Measurements from ENCODE around the gene MICAL3. TPM values are rescaled to one million over a fixed set of nuclear protein-coding genes. Genes with fewer than 3 reads are reported as not detected.

Gene MICAL3
- total RNA-seq, 1 donor from 2014 or later: 31.2 TPM

DNA sequence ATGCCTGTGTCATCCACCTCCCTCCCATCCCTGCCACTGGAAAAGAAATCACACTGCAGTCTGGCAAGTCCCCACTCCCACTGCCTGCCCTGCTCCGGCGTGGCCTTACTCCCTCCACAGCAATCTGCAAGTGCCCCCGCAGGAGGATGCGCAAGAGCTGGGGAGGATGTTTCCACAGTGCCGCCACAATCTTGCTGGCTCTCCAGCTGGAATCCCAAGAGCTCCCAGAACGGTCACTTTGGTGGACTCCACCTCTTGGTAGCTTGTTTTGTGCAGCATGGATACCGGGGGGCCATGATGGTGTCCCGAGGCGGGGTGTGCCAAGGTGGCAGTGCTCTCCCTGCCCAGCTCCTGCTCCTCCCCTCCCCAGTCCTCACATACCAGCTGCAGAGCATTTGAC is 76.3 kb downstream of the MICAL3 start:
- DNase-seq: no peak
- no peak for ATAC-seq
- H3K36me3 ChIP-seq: no peaks in the 10 kb centered on the region
- no peak overlapping the region for H3K27ac ChIP-seq
- intact Hi-C loops (cut with DNase I): no loop called here
- H3K4me1 ChIP-seq: peaks cover 8% of the 10 kb centered on the region
- TF ChIP-seq, protein P1, sequence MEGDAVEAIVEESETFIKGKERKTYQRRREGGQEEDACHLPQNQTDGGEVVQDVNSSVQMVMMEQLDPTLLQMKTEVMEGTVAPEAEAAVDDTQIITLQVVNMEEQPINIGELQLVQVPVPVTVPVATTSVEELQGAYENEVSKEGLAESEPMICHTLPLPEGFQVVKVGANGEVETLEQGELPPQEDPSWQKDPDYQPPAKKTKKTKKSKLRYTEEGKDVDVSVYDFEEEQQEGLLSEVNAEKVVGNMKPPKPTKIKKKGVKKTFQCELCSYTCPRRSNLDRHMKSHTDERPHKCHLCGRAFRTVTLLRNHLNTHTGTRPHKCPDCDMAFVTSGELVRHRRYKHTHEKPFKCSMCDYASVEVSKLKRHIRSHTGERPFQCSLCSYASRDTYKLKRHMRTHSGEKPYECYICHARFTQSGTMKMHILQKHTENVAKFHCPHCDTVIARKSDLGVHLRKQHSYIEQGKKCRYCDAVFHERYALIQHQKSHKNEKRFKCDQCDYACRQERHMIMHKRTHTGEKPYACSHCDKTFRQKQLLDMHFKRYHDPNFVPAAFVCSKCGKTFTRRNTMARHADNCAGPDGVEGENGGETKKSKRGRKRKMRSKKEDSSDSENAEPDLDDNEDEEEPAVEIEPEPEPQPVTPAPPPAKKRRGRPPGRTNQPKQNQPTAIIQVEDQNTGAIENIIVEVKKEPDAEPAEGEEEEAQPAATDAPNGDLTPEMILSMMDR (IDR thresholded peaks at IDR 0.05): no peak
- H3K27me3 ChIP-seq: no peaks in the 10 kb centered on the region
- H3K9me3 ChIP-seq: no peaks in the 10 kb centered on the region
- H3K4me3 ChIP-seq: no peak overlapping the region

DNA sequence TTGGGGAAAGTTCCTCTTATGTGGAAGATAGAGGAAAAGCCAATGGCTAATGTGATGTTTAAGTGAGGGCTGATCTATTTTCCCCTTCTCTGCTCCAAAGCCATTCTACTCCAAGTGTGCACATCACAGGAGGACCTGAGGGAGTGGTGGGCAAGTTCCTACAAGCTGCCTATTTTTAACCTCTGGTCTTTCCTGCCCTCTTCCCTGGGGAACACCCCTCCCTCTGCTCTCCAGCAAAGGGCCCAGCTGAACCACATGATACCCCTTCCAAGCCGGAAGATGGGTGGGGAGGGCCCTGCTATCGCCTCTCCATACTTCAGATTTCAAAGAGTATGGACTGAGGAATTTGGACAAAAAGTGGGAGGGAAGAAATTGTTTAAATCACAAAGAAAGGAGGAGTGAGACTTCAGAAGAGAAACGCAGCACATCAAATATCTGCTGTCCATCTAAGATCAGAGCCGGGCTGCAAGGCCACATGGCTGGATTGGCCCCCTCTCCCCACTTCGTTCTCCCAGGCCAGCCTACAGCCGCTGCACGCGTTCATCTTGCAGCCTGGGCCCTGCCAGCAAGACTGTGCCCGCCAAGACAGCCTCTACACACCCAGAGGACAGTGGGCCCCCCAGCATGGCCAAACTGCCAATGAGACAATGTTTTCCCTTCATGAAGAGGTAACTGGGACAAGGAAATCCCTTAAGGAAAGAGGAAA is 77.5 kb downstream of the MICAL3 start:
- TF ChIP-seq, protein P1 (IDR thresholded peaks at IDR 0.05): no peak
- H3K9me3 ChIP-seq: no peaks in the 10 kb centered on the region
- no peak overlapping the region for H3K4me3 ChIP-seq
- intact Hi-C loops (cut with DNase I): no loop called here
- no peaks in the 10 kb centered on the region for H3K36me3 ChIP-seq
- DNase-seq (no peak), ATAC-seq (no peak)
- H3K27ac ChIP-seq: no peak overlapping the region
- H3K4me1 ChIP-seq: peaks cover 8% of the 10 kb centered on the region
- H3K27me3 ChIP-seq: no peaks in the 10 kb centered on the region

DNA sequence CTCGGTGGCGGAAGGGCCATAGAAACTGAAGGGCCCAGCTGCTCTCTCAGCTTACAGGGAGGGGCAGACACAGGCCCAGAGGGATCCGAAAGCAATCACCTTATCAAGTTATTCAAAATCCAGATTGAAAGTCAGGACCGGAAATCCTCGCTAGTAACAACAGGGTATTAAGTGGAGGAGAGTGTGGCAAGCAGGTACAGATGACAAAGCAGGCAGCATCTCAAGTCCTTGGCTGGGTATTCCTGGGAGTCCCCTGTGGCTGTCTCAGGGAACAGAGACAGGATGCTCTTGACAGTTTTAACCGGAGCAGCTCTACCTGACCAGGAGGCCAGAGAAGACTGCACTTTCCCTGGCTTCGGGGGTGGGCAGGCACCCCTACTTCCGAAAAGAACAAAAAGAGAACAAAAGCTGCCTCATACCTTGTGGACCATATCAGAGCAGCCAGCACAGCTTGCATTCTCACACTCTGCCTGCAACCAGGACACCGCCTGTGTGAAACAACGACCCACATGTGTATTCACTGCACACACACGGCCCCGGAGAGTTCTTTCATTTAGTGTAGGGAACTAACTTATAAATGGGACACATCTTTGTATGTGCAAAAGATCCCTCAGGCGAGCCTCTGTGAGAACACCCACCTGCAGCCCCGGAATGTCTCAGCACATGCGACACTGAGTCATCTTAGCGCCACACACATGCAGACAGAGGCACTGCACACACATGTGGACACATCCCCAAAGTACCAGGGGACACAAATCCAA is 78.3 kb downstream of the MICAL3 start:
- Histone ChIP-seq H3K9me3 (no peaks in the 10 kb centered on the region), H3K4me1 (peaks cover 8% of the 10 kb centered on the region), H3K27me3 (no peaks in the 10 kb centered on the region), H3K4me3 (no peak overlapping the region), H3K36me3 (no peaks in the 10 kb centered on the region), H3K27ac (no peak overlapping the region)
- no peak for ATAC-seq
- TF ChIP-seq, protein P1 (IDR thresholded peaks at IDR 0.05): no peak
- no peak for DNase-seq
- intact Hi-C loops (cut with DNase I): no loop called here

DNA sequence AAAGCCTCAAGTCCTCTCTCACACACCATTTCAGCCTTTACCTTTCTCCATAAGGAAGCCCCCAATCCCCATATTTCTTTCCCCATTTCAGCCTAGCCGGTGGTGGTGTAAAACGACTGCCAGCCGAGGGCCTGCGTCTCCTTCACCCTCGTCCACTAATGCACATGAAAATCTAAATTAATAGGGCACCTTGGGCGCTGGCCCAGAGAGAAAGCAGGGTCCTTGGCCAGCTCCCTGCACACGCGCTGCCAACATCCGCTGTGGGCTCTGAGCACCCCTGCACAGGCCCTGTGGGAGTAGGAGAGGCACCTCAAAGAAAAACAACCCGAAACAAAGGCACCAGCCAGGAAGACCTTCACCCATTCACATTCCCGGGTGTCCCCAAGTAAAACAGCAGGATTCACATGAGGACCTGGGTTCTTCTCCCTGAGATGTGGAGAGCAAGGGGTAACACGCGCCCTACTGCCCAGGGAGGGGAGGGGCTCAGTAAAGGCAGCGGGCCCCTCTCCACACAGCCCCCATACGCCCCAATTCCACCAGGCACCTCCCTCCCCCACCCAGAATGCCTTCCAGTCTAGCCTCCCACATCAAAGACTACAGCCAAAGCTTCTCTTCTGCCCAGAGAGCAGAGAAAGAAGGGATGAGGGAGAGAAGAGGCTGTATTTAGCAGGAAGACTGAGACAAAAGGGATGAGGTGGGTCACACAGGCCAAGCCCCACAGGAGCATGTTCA is 79.0 kb downstream of the MICAL3 start:
- Histone ChIP-seq H3K27me3 (no peaks in the 10 kb centered on the region), H3K9me3 (no peaks in the 10 kb centered on the region), H3K36me3 (no peaks in the 10 kb centered on the region), H3K4me3 (no peak overlapping the region), H3K4me1 (peaks cover under 1% of the 10 kb centered on the region), H3K27ac (no peak overlapping the region)
- ATAC-seq (no peak), DNase-seq (no peak)
- intact Hi-C loops (cut with DNase I): no loop called here
- TF ChIP-seq, protein P1 (IDR thresholded peaks at IDR 0.05): no peak

DNA sequence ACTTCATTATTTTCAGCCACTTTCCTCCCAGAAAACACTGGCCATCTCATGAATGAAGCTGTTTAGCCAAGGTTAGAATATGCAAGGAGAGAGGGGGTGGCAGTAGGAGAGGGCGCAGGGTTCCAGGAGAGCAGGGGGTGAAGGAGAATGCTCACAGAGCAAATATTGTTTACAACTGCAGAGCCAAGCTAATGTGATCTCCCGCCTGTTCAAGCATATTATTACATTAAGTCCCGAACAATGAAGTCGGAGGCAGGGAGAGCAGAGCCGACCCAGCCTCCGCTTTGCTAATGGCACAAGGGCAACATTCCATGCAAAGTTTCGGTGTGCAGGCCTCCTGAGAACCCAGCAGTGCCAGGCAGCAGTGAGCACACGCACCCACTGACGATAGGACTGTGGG is 80.1 kb downstream of the MICAL3 start:
- Histone ChIP-seq H3K9me3 (no peaks in the 10 kb centered on the region), H3K4me3 (no peak overlapping the region), H3K36me3 (no peaks in the 10 kb centered on the region), H3K27ac (no peak overlapping the region), H3K4me1 (no peaks in the 10 kb centered on the region), H3K27me3 (no peaks in the 10 kb centered on the region)
- TF ChIP-seq, protein P1 (IDR thresholded peaks at IDR 0.05): no peak
- intact Hi-C loops (cut with DNase I): no loop called here
- ATAC-seq (no peak), DNase-seq (no peak)

All from upper lobe of right lung (tissue), 1 donor.